Osteoblast (primary cell): ENCODE results near the gene TBC1D19. TPM values are rescaled to one million over a fixed set of nuclear protein-coding genes. Genes with fewer than 3 reads are reported as not detected.
"Not testable (repeated sequence)": the region's sequence is repeated elsewhere in the genome, so short reads cannot be mapped to it uniquely, and the experiment has no call there.

Source experiments
- DNase-seq: peaks from one replicate; pipeline ENCODE4 v3.0.0; 2011; ENCODE audit warnings: low spot score, mixed read lengths; ENCODE audit not compliant: insufficient read length; ENCODE audit errors: missing footprints
- H2AFZ ChIP-seq: 2 replicates; pipeline ENCODE4 v1.6.0; 2011; ENCODE audit warnings: mild to moderate bottlenecking, low read length
- H3K27ac ChIP-seq: 2 replicates; pipeline ENCODE4 v1.5.1; 2011; ENCODE audit warnings: mild to moderate bottlenecking, low read depth, low read length, moderate library complexity
- H3K27me3 ChIP-seq: 2 replicates; pipeline ENCODE4 v1.6.0; 2012; ENCODE audit warnings: mild to moderate bottlenecking, control low read depth, inconsistent platforms, low read length, moderate library complexity; ENCODE audit not compliant: insufficient read depth
- H3K36me3 ChIP-seq: 2 replicates; pipeline ENCODE4 v1.5.1; 2011; ENCODE audit warnings: mild to moderate bottlenecking, low read length, control low read depth, moderate library complexity; ENCODE audit not compliant: insufficient read depth
- H3K4me1 ChIP-seq: 2 replicates; pipeline ENCODE4 v1.5.1; 2011; ENCODE audit warnings: mild to moderate bottlenecking, low read length, control low read depth, moderate library complexity; ENCODE audit not compliant: insufficient read depth
- H3K4me2 ChIP-seq: 2 replicates; pipeline ENCODE4 v1.6.0; 2011; ENCODE audit warnings: mild to moderate bottlenecking, low read length; ENCODE audit not compliant: insufficient read depth
- H3K4me3 ChIP-seq: fragments of 200-600 bp; sonication (generic); 3 replicates; pipeline ENCODE4 v1.5.1; 2012; ENCODE audit warnings: mild to moderate bottlenecking, low read length, inconsistent platforms; ENCODE audit not compliant: insufficient read depth
- H3K79me2 ChIP-seq: 2 replicates; pipeline ENCODE4 v1.6.0; 2012; ENCODE audit warnings: mild to moderate bottlenecking, low read length, control low read depth, inconsistent platforms; ENCODE audit not compliant: insufficient read depth
- H3K9me3 ChIP-seq: 2 replicates; pipeline ENCODE4 v1.5.1; 2011; ENCODE audit warnings: low read depth, low read length, control low read depth
- H4K20me1 ChIP-seq: 2 replicates; pipeline ENCODE4 v1.6.0; 2012; ENCODE audit warnings: mild to moderate bottlenecking, low read length, control low read depth; ENCODE audit not compliant: insufficient read depth
- CTCF ChIP-seq: IDR thresholded peaks from 2 replicates; pipeline ENCODE4 v1.5.1; 2011; ENCODE audit warnings: mild to moderate bottlenecking, low read depth, low read length, moderate library complexity; ENCODE audit errors: extremely low read depth
- total RNA-seq: library from RNA; depleted of rRNA; stranded (reverse); fragments of >200 nt; gene quantifications from 2 replicates; pipeline ENCODE4 v1.2.3, GENCODE V29; 2012

TBC1D19 gene
- total RNA-seq, 1 donor: 56.1 TPM

GRCh38 chr4:26692014-26692726, 108.3 kb downstream of the TBC1D19 start:
- H3K9me3 ChIP-seq: no peaks in the 10 kb centered on the region
- no peak for DNase-seq

GRCh38 chr4:26694131-26694530, 110.2 kb downstream of the TBC1D19 start:
- H3K27me3 ChIP-seq, H2AFZ ChIP-seq, H3K4me1 ChIP-seq, H3K4me3 ChIP-seq, H3K27ac ChIP-seq, H3K79me2 ChIP-seq, H4K20me1 ChIP-seq, H3K9me3 ChIP-seq, DNase-seq, H3K4me2 ChIP-seq: not testable (repeated sequence)
- peaks cover 18% of the 10 kb centered on the region for H3K36me3 ChIP-seq

More at GRCh38 chr4:26692014-26692726, 108.3 kb downstream of the TBC1D19 start:
- Histone ChIP-seq H3K36me3 (peaks cover 18% of the 10 kb centered on the region), H3K27me3 (no peaks in the 10 kb centered on the region), H3K4me1 (peaks cover 15% of the 10 kb centered on the region), H3K27ac (no peak overlapping the region), H2AFZ (no peak overlapping the region), H4K20me1 (no peaks in the 10 kb centered on the region), H3K4me2 (no peak overlapping the region), H3K79me2 (no peaks in the 10 kb centered on the region), H3K4me3 (no peak overlapping the region)
- no peak for TF ChIP-seq CTCF

- Histone ChIP-seq H3K9me3 (no peaks in the 10 kb centered on the region), H3K27me3 (no peaks in the 10 kb centered on the region), H3K4me2 (no peak overlapping the region), H3K27ac (no peak overlapping the region), H3K36me3 (no peaks in the 10 kb centered on the region), H3K4me3 (no peak overlapping the region), H4K20me1 (no peaks in the 10 kb centered on the region), H3K4me1 (no peaks in the 10 kb centered on the region), H2AFZ (no peak overlapping the region), H3K79me2 (no peaks in the 10 kb centered on the region)
- TF ChIP-seq CTCF: no peak
- DNase-seq: no peak
Measured at GRCh38 chr4:26700110-26700509, 116.2 kb downstream of the TBC1D19 start.

- H4K20me1 ChIP-seq: no peaks in the 10 kb centered on the region
- no peak overlapping the region for H3K4me2 ChIP-seq
- no peaks in the 10 kb centered on the region for H3K36me3 ChIP-seq
- no peak overlapping the region for H3K4me3 ChIP-seq
- TF ChIP-seq CTCF: no peak
- no peak for DNase-seq
- no peak overlapping the region for H2AFZ ChIP-seq
- no peaks in the 10 kb centered on the region for H3K27me3 ChIP-seq
- H3K79me2 ChIP-seq: no peaks in the 10 kb centered on the region
- no peaks in the 10 kb centered on the region for H3K9me3 ChIP-seq
- no peak overlapping the region for H3K27ac ChIP-seq
- no peaks in the 10 kb centered on the region for H3K4me1 ChIP-seq
Measured at GRCh38 chr4:26701095-26701494, 117.2 kb downstream of the TBC1D19 start.
